Measurements from ENCODE around the gene GALNT10. TPM values are rescaled to one million over a fixed set of nuclear protein-coding genes. Genes with fewer than 3 reads are reported as not detected.

The GALNT10 gene
- total and polyA plus RNA-seq, 2 of the 4 experiments (the other 2 are of a cell fraction): 46.2 to 67.0 TPM

GRCh38 chr5:154400678-154401077, 210.1 kb downstream of the GALNT10 start:
- Histone ChIP-seq H3K4me2 (ENCODE audit: low read depth, low read length) (no peak overlapping the region), H3K9me3 (ENCODE audit: control insufficient read depth, insufficient read depth, low read length) (no peaks in the 10 kb centered on the region), H2BK120ac (ENCODE audit: low read depth, low read length) (no peak overlapping the region), H3K18ac (ENCODE audit: low read depth, low read length) (no peak overlapping the region), H4K20me1 (ENCODE audit: insufficient read depth, low read length) (no peaks in the 10 kb centered on the region), H3K56ac (ENCODE audit: extremely low read depth, insufficient read depth, low read length) (no peak overlapping the region), H3K23ac (ENCODE audit: low read depth, low read length) (no peak overlapping the region), H3K9ac (ENCODE audit: low read depth, low read length) (no peak overlapping the region), H4K8ac (ENCODE audit: low read depth in 2 of 2, low read length in 2 of 2) (no peak overlapping the region), H2BK15ac (ENCODE audit: low read depth, low read length) (no peak overlapping the region), H3K79me1 (ENCODE audit: low read depth in 1 of 2, low read length in 2 of 2) (peaks cover 0 to 7% of the 10 kb centered on the region in 2 experiments; a peak in 2 of 4 replicates), H2BK5ac (ENCODE audit: low read depth, low read length, poor library complexity, severe bottlenecking) (no peak overlapping the region), H3K4ac (ENCODE audit: low read depth, low read length) (no peak overlapping the region), H3K14ac (replicated peaks; ENCODE audit: low read depth, low read length) (no peak overlapping the region), H2AK5ac (ENCODE audit: low read depth, low read length) (no peak overlapping the region), H3K4me3 (ENCODE audit: insufficient read depth, low read depth, low read length) (no peak overlapping the region), H2AFZ (replicated peaks; ENCODE audit: low read length, poor library complexity) (no peak overlapping the region), H2BK20ac (ENCODE audit: low read depth, low read length) (no peak overlapping the region), H3K27ac (ENCODE audit: insufficient read depth, low read length) (no peak overlapping the region), H4K5ac (ENCODE audit: low read depth, low read length) (no peak overlapping the region), H3K9me1 (ENCODE audit: insufficient read depth, low read length) (0 out of 2 replicates have a peak, but pooled peaks cover 7% of the 10 kb centered on the region), H2AK9ac (replicated peaks; ENCODE audit: low read depth, low read length, poor library complexity) (no peak overlapping the region), H3K36me3 (ENCODE audit: control insufficient read depth, insufficient read depth, low read length) (no peaks in the 10 kb centered on the region), H3K27me3 (ENCODE audit: control insufficient read depth, insufficient read depth, low read length) (no peaks in the 10 kb centered on the region), H3K4me1 (ENCODE audit: control insufficient read depth, insufficient read depth, low read length) (peaks cover 2% of the 10 kb centered on the region; the same call in 1 of the 2 replicates), H4K91ac (ENCODE audit: insufficient read depth, low read depth, low read length) (no peak overlapping the region)
- dilution Hi-C loops (cut with HindIII; ENCODE audit: low sequenced_read_pairs, unreplicated experiment) (no loop called here), in situ Hi-C loops (cut with MboI; ENCODE audit: low sequenced_read_pairs) (no loop called here), intact Hi-C loops (cut with micrococcal nuclease) (no loop called here)
- no CpG with 5 or more reads among the region's 3 CpGs for WGBS, 2 experiments (ENCODE audit: extremely low coverage in 2 of 2, insufficient read length in 1 of 2)
- DNase-seq (no peak), ATAC-seq (ENCODE audit: low read depth) (no peak)
- no peak for TF ChIP-seq MXI1 (IDR thresholded peaks at IDR 0.05; ENCODE audit: borderline replicate concordance, low read depth, low read length)
- TF ChIP-seq MAZ (IDR thresholded peaks at IDR 0.05; ENCODE audit: borderline replicate concordance, low read depth, low read length): no peak
- TF ChIP-seq NFE2L2 (IDR thresholded peaks at IDR 0.05; ENCODE audit: low read depth, low read length): no peak
- TF ChIP-seq USF2 (IDR thresholded peaks at IDR 0.05; ENCODE audit: low read depth, low read length): no peak
- TF ChIP-seq FOS (IDR thresholded peaks at IDR 0.05; ENCODE audit: low read depth, low read length): no peak
- no peak for TF ChIP-seq RFX5 (IDR thresholded peaks at IDR 0.05; ENCODE audit: low read depth, low read length)
- no peak for TF ChIP-seq POLR2A (IDR thresholded peaks at IDR 0.05; ENCODE audit: low read depth, low read length)
- TF ChIP-seq CTCF (conservative IDR thresholded peaks at IDR 0.05; ENCODE audit: low read depth, low read length): no peak
- TF ChIP-seq CHD1 (IDR thresholded peaks at IDR 0.05; ENCODE audit: low read depth, low read length): no peak
- TF ChIP-seq MAFK (IDR thresholded peaks at IDR 0.05; ENCODE audit: low read depth, low read length): no peak
- TF ChIP-seq RAD21 (IDR thresholded peaks at IDR 0.05; ENCODE audit: low read length): no peak
- ChIA-PET POLR2A (ENCODE audit: unreplicated experiment) (no interaction called here), CTCF (no interaction called here)
- BruUV-seq (replicated peaks): no TSS peak

All from IMR-90 (cell line).